Activated naive CD8-positive, alpha-beta T cell treated with anti-CD3 and anti-CD28 coated beads, Interleukin-2, amount 50 U/mL, for 24 hours (primary cell): ENCODE data around the gene EFCAB6.

Source experiments
- ATAC-seq: fragments of 150-1000 bp; cut with Tn5 transposase; one replicate; pipeline ENCODE4 v1.10.0; 2021
- DNase-seq: peaks from one replicate; pipeline ENCODE4 v3.0.0; 2021
- H3K27ac Mint-ChIP-seq: one replicate; pipeline ENCODE4 v1.8.0; 2021; ENCODE audit warnings: mild to moderate bottlenecking, mixed read lengths
- H3K27me3 Mint-ChIP-seq: one replicate; pipeline ENCODE4 v1.8.0; 2021; ENCODE audit warnings: mixed read lengths
- H3K36me3 Mint-ChIP-seq: one replicate; pipeline ENCODE4 v1.8.0; 2021; ENCODE audit warnings: low read depth, mixed read lengths
- H3K4me1 Mint-ChIP-seq: one replicate; pipeline ENCODE4 v1.8.0; 2021; ENCODE audit warnings: mixed read lengths
- H3K4me3 Mint-ChIP-seq: one replicate; pipeline ENCODE4 v1.8.0; 2021; ENCODE audit warnings: mild to moderate bottlenecking, moderate library complexity, mixed read lengths
- H3K9me3 Mint-ChIP-seq: one replicate; pipeline ENCODE4 v1.8.0; 2021; ENCODE audit warnings: mixed read lengths

Gene EFCAB6

DNA sequence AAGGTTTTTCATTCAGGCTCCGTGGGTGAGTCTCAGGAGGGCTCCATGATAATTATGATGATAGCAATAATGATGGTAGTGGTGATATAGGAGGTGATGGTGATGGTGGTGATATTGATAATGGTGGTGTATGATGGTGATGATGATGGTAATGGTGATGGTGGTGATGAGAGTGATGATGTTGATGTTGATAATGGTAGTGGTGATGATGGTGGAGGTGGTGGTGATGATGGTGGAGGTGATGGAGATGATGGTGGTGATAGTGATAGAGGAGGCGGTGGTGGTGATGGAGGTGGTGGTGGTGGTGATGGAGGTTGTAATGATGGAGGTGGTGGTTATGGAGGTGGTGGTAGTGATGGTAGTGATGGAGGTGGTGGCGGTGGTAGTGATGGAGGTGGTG is 320.9 kb downstream of the EFCAB6 start:
- H3K36me3 Mint-ChIP-seq = no peaks in the 10 kb centered on the region
- H3K27me3 Mint-ChIP-seq = no peaks in the 10 kb centered on the region
- DNase-seq (no peak), ATAC-seq (no peak)
- H3K4me3 Mint-ChIP-seq = no peak overlapping the region
- peaks cover 12% of the 10 kb centered on the region for H3K9me3 Mint-ChIP-seq
- no peak overlapping the region for H3K27ac Mint-ChIP-seq
- no peaks in the 10 kb centered on the region for H3K4me1 Mint-ChIP-seq

DNA sequence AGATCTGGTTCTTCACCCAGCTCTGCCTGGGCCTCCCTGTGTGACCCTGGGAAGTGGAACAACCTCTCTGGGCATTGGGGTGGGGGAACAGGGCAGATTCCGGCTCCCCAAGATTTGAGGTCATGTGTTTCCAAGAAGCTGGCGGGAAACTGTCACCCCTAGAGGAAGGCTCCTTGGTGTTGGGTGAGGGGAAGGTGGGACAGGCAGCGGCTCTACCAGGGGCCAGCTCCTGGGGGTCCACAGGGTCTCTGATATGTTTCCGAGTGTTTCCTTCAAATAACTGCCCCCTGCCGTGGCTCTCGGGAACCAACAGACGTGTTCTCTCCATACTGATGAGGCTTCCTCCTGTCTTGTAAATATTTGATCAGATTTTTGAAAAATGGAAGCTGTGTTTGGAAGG is 321.8 kb downstream of the EFCAB6 start:
- H3K9me3 Mint-ChIP-seq = peaks cover 12% of the 10 kb centered on the region
- H3K4me3 Mint-ChIP-seq = no peak overlapping the region
- H3K27me3 Mint-ChIP-seq = no peaks in the 10 kb centered on the region
- DNase-seq (no peak), ATAC-seq (no peak)
- H3K27ac Mint-ChIP-seq = no peak overlapping the region
- H3K36me3 Mint-ChIP-seq = no peaks in the 10 kb centered on the region
- no peaks in the 10 kb centered on the region for H3K4me1 Mint-ChIP-seq

DNA sequence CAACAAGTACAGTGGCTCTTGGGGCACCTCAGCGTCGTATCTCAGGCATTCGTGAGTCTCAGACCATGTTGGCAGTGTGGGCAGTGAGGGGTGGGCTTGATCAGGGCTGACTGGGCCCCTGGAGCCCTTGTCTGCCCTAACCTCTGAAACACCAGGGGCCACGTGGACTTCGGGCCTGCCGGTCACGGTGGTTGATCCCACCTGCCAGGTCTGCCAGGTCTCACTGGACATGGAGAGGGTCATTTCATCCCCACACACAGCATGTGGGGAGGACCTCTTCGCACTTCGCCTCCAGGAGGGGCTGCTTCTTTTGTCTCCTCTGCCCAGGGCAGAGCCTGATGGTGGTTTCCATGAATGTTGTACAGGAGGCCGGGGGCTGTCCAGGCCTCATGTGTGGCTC is 323.2 kb downstream of the EFCAB6 start:
- H3K36me3 Mint-ChIP-seq = no peaks in the 10 kb centered on the region

DNA sequence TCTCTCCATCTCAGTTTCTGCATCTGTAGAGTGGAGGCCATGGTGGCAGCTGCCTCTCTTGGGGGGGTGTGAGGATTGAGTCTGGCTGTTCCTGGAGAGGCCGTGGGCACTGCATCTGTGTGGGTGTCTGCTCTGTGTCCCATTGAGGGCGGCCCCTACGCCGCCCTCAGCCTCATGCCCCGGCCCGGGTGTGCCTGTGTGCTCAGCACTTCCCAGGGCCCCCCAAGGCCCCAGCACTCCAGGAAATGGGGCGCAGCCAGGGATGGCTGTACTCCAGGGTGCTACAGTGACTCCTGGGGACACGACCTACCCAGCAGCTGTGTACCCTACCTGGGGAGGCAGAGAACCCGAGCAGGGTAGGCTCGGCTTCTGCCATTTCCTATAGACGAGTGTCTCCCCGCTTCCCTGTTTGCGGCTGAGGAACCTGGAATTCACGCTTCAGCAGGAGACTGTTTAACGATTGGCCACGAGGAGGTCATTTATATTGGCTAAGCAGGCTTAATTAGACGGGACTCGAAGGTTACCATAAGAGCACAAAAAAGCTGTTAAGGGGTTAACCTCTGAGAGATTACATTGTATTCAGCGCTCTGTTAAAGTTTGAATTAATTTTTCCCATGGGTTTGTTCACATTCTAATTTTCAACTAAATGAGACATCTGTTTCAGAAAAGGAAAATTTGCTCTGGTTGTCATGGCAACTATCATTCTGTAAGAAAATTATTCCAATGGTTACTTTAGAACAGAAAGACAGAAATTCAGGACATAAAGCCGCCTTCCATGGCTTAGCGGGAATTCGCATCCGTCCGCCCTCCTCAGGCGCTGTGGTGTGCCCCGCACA is 323.9 kb downstream of the EFCAB6 start:
- no peaks in the 10 kb centered on the region for H3K36me3 Mint-ChIP-seq
- H3K4me3 Mint-ChIP-seq = no peak overlapping the region
- H3K4me1 Mint-ChIP-seq = no peaks in the 10 kb centered on the region
- no peaks in the 10 kb centered on the region for H3K27me3 Mint-ChIP-seq
- H3K9me3 Mint-ChIP-seq = peaks cover 12% of the 10 kb centered on the region
- ATAC-seq (no peak), DNase-seq (no peak)
- no peak overlapping the region for H3K27ac Mint-ChIP-seq

More for the DNA sequence above, 323.2 kb downstream of the EFCAB6 start:
- no peak overlapping the region for H3K27ac Mint-ChIP-seq
- H3K4me3 Mint-ChIP-seq = no peak overlapping the region
- ATAC-seq (no peak), DNase-seq (no peak)
- H3K9me3 Mint-ChIP-seq = peaks cover 12% of the 10 kb centered on the region
- no peaks in the 10 kb centered on the region for H3K27me3 Mint-ChIP-seq
- no peaks in the 10 kb centered on the region for H3K4me1 Mint-ChIP-seq

DNA sequence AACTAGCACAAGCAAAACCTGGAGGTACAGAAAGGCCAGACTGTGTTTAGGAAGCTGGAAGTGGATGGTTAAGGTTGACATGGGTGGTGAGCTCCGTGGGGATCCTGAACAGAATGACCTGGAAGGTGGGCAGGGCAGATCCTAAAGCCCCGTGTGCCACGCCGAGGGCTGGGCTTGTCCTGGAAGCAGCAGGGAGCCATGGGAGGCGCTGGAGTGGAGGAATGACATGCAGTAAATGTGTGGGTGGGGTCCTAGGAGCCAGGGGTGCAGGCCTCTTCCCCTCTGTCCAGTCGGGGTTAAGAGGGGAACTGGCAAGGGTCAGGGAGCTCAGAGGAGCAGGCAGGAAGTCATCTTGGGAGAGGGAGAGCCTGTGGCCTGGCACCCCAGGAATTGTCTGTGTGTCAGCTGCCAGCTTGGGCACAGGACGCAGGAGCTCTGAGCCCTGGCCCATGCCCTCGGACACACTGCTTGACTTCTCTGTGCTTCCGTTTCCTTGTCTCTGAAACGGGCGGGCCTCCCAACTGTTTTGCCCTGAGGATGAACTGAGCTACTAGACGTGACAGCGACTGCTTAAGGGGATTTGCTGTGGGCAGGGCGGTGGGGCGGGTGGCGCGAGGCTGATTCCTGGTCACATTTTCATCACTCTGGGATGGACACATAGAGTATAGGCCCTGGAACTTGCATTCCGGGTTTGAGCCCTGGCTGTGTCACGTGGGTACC is 324.6 kb downstream of the EFCAB6 start:
- Mint-ChIP-seq H3K4me3 (no peak overlapping the region), H3K27me3 (no peaks in the 10 kb centered on the region), H3K36me3 (no peaks in the 10 kb centered on the region), H3K4me1 (no peaks in the 10 kb centered on the region), H3K27ac (no peak overlapping the region), H3K9me3 (peaks cover 12% of the 10 kb centered on the region)
- ATAC-seq = no peak
- no peak for DNase-seq

DNA sequence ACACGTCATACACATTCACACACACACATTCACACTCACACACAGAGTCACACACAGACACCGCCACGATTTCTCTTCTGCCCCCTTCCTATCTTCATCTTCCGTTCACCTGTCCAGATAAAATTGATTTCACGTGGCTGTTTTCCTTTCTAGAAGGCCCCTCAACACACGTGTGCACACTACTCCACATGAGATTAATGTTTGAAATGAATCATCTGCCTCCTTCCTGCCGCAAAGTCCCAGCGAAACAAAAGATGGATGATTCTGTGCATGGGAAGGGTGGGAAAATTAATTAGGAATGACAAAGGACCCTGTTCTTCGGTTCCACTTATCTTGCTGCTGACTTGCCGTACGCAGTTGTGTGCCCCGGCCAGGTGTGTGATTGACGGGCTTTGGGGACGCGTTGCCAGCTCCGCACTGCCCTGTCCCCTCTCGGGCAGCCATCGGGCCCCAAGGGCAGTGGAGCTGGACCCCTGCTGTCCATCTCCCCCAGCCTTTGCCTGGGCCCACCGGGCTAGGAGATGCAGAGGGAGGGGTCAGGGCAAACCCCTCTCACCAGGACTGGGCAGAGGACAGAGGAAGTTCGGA is 326.5 kb downstream of the EFCAB6 start:
- Mint-ChIP-seq H3K27me3 (no peaks in the 10 kb centered on the region), H3K9me3 (no peaks in the 10 kb centered on the region), H3K27ac (no peak overlapping the region), H3K36me3 (no peaks in the 10 kb centered on the region), H3K4me1 (peaks cover 11% of the 10 kb centered on the region), H3K4me3 (no peak overlapping the region)
- ATAC-seq (no peak), DNase-seq (no peak)

DNA sequence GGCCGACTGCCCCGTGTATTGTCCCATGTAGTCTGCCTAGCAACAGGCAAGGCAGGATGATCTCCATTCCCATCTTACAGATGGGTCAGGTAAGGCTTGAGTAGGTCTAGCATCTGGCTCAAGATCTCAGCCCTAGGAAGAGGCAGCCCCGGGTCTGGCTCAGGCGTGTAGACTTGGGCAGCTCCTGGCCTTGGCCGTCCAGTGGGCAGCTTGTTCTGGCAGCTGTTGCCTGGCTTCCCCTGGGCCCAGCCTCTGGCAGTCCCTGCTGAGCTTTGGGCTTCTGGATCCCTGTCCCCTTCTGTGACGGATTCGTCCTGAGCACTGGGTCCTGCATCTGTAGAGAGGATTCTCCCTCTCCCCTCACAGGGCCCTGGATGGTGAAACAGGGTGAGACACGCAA is 327.9 kb downstream of the EFCAB6 start:
- no peak for DNase-seq
- Mint-ChIP-seq H3K4me1 (peaks cover 16% of the 10 kb centered on the region), H3K36me3 (no peaks in the 10 kb centered on the region), H3K9me3 (no peaks in the 10 kb centered on the region), H3K27ac (no peak overlapping the region), H3K4me3 (no peak overlapping the region), H3K27me3 (no peaks in the 10 kb centered on the region)
- no peak for ATAC-seq

DNA sequence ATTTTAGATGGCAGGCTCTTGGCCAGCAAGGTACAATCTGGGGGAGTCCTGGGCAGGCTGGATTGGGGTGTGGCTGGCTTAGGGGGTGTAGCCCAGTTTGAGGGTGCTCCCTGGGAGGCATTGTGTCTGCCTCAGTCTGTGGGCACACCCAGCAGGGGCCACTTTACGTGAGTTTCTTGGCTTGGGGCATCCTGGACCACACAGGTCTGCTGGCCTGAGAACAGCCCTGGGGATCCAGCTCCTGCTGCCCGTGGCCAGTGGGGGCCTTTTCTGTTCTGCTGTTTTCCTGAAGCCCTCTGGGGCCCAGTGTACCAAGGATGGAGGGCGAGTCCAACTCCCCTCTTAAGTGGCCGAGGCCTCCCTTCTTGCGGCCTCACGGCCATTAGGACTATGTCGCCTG is 328.4 kb downstream of the EFCAB6 start:
- no peaks in the 10 kb centered on the region for H3K27me3 Mint-ChIP-seq
- H3K9me3 Mint-ChIP-seq = no peaks in the 10 kb centered on the region
- DNase-seq (no peak), ATAC-seq (no peak)
- H3K36me3 Mint-ChIP-seq = no peaks in the 10 kb centered on the region
- H3K4me1 Mint-ChIP-seq = peaks cover 16% of the 10 kb centered on the region
- no peak overlapping the region for H3K4me3 Mint-ChIP-seq
- H3K27ac Mint-ChIP-seq = no peak overlapping the region

DNA sequence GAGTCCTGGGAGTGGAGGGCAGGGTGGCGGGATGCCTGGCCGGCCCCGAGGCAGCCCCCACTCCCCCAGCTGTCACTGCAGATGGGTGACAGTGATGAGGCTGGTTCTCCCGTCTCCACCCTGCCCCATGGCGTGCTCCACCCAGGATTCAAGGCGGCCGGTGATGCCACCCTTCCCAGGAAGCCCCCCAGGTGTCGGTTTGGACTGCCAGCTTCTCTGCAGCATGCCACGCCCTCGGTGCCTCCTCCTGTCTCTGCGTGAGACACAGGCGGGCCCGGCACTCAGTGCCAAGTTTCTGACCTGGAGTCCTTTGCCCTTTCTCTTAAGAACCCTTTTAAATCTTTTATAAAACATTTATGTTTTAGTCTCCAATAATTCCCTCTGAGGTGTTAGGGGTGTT is 328.8 kb downstream of the EFCAB6 start:
- no peak overlapping the region for H3K27ac Mint-ChIP-seq
- H3K4me1 Mint-ChIP-seq = peaks cover 16% of the 10 kb centered on the region
- H3K36me3 Mint-ChIP-seq = no peaks in the 10 kb centered on the region
- H3K27me3 Mint-ChIP-seq = no peaks in the 10 kb centered on the region
- no peak for ATAC-seq
- no peak overlapping the region for H3K4me3 Mint-ChIP-seq
- DNase-seq = no peak
- no peaks in the 10 kb centered on the region for H3K9me3 Mint-ChIP-seq

DNA sequence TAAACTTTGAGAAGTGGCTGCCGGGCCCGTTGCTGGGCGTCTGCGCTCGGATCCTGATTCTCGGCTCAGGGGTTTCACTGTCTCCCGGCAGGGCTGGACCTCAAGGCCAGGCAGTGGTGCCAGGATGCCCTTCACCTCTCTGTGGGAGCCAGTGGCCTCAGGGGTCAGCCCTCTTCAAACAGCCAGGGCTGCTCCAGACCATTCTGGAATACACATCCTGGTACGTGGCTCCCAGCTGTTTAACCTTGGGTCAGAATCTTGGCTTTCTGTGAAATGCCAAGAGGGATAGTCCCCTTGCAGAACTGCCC is 329.8 kb downstream of the EFCAB6 start:
- Mint-ChIP-seq H3K9me3 (no peaks in the 10 kb centered on the region), H3K4me1 (peaks cover 16% of the 10 kb centered on the region), H3K27ac (no peak overlapping the region), H3K4me3 (no peak overlapping the region), H3K27me3 (no peaks in the 10 kb centered on the region), H3K36me3 (no peaks in the 10 kb centered on the region)
- DNase-seq (no peak), ATAC-seq (no peak)

DNA sequence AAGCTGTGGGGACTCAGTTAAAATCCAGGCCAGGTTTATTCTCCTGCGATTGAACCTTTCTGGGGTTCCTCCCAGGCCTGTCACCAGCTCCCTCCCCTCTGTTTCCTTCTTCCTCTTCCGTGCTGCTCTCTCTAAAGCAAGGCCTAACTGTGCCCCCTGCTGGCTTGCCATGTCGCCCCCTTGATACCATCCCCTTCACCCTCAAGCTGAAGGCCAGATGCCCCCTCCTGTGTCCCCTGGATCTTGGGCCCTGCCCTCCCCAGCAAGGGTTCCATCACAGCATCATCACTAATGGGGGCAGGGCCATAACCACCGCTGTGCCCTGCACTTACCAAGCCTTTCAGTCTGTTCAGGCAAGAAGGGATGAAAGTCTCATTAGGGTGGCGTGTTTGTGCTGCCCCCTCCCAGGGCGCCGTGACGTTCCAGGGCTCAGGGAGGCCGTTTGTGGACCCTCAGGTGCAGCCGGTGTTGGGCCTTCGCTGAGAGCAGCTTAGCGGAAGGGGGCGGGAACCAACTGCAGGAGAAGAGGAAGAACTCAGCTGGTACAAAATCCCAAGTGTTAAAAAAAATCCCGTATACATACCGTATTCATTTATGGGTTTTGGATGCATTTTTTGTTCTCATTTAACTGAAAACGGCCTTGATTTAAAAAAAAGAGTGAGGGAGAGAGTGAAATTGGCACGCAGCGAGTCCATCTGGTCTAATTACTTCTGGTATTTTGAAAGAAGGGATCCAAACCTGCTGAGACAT is 330.4 kb downstream of the EFCAB6 start:
- peak overlapping the region; percentile 77 for H3K27ac Mint-ChIP-seq
- H3K4me3 Mint-ChIP-seq = peak overlapping the region; percentile 56
- H3K36me3 Mint-ChIP-seq = no peaks in the 10 kb centered on the region
- no peaks in the 10 kb centered on the region for H3K27me3 Mint-ChIP-seq
- H3K4me1 Mint-ChIP-seq = peaks cover 16% of the 10 kb centered on the region
- H3K9me3 Mint-ChIP-seq = no peaks in the 10 kb centered on the region
- DNase-seq (peak; percentile 32), ATAC-seq (peak; percentile 41)

DNA sequence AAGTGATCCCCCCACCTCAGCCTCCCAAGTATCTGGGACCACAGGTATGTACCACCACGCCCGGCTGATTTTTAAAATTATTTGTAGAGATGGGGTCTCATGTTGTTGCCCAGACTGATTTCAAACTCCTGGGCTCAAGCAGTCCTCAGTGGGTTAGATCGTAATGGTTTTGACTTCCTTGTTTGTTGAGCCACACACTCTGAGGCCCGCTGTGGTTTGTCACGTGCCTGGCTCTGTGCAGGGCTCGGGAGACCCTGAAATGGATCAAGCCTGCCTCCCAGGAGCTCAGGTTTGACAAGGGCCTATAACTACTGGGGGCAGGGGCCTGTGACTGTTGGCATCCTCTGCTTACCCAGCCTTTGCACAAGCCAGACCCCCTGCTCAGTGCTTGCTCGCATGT is 332.1 kb downstream of the EFCAB6 start:
- no peak overlapping the region for H3K27ac Mint-ChIP-seq
- peaks cover 16% of the 10 kb centered on the region for H3K4me1 Mint-ChIP-seq
- H3K4me3 Mint-ChIP-seq = no peak overlapping the region

DNA sequence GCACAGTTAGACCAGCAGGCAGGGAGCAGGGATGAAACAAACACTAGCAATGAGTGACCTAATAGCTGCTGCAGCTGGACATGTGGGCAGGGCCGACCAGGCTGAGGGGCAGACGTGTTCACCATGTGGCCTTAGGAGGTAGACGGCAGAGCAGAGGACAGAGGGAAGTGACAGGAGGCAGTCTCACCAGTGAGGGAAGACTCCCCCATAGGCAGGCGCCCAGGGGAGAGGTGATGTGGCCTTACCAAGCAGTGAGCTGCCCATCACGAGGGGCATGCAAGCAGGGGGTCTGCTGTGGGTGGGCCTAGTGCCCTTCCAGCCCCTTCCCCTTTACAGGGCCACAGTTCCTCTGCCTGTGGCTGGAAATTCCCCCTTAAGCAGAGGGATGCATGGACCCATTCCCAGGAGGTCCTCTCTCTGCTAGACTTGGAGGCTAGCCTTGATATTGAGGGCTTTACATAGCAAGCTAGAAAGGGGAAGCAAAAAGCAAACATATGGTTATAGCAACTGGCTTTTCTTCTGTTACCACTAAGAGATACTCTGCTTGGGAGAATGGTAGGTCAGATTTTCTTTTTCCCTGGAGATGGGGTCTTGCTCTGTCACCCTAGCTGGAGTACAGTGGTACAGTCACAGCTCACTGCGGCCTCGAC is 332.7 kb downstream of the EFCAB6 start:
- peaks cover 16% of the 10 kb centered on the region for H3K4me1 Mint-ChIP-seq
- no peak overlapping the region for H3K27ac Mint-ChIP-seq
- DNase-seq = no peak
- H3K36me3 Mint-ChIP-seq = no peaks in the 10 kb centered on the region
- no peaks in the 10 kb centered on the region for H3K9me3 Mint-ChIP-seq
- ATAC-seq = no peak
- H3K27me3 Mint-ChIP-seq = peaks cover 2% of the 10 kb centered on the region
- no peak overlapping the region for H3K4me3 Mint-ChIP-seq

More for the DNA sequence above, 332.1 kb downstream of the EFCAB6 start:
- Mint-ChIP-seq H3K9me3 (no peaks in the 10 kb centered on the region), H3K36me3 (no peaks in the 10 kb centered on the region), H3K27me3 (no peaks in the 10 kb centered on the region)
- ATAC-seq (no peak), DNase-seq (no peak)
